GM18505 (cell line): ENCODE measurements around the gene FBLIM1.

Experiments used
- ATAC-seq: cut with Tn5 transposase; IDR thresholded peaks from one replicate; pipeline ENCODE4 v1.9.1; 2021; ENCODE audit not compliant: unreplicated experiment
- POLR2A ChIP-seq: IDR thresholded peaks from 4 replicates; pipeline ENCODE4 v1.6.1; 2011; ENCODE audit warnings: borderline replicate concordance; ENCODE audit not compliant: insufficient read depth, insufficient read length; ENCODE audit errors: extremely low read depth

Gene FBLIM1

GRCh38 chr1:15758343-15758931 is at the start of gene FBLIM1:
FBLIM1 (plus strand) TSS chr1:15758795; CDS start chr1:15764984, 6,189 bp downstream.
- ATAC-seq, result no peak
- no peak for TF ChIP-seq POLR2A

GRCh38 chr1:15709226-15709625 is 49.4 kb upstream of the FBLIM1 start:
- ATAC-seq, result no peak
- no peak for TF ChIP-seq POLR2A

GRCh38 chr1:15712168-15712567 is 46.4 kb upstream of the FBLIM1 start:
- no peak for TF ChIP-seq POLR2A
- ATAC-seq, result no peak

- ATAC-seq, result no peak
- TF ChIP-seq POLR2A, result no peak
Observed at GRCh38 chr1:15714406-15715136, 44.0 kb upstream of the FBLIM1 start.

- no peak for TF ChIP-seq POLR2A
- no peak for ATAC-seq
Observed at GRCh38 chr1:15717418-15718125, 41.0 kb upstream of the FBLIM1 start.

- no peak for TF ChIP-seq POLR2A
- ATAC-seq, result no peak
Observed at GRCh38 chr1:15718199-15718601, 40.4 kb upstream of the FBLIM1 start.

GRCh38 chr1:15719381-15720120 is 39.0 kb upstream of the FBLIM1 start:
- TF ChIP-seq POLR2A, result no peak

GRCh38 chr1:15720861-15721260 is 37.7 kb upstream of the FBLIM1 start:
- ATAC-seq, result no peak
- no peak for TF ChIP-seq POLR2A

More at GRCh38 chr1:15719381-15720120, 39.0 kb upstream of the FBLIM1 start:
- no peak for ATAC-seq

GRCh38 chr1:15722411-15722810 is 36.2 kb upstream of the FBLIM1 start:
- TF ChIP-seq POLR2A, result no peak
- no peak for ATAC-seq

- ATAC-seq, result no peak
Observed at GRCh38 chr1:15722836-15723532, 35.6 kb upstream of the FBLIM1 start.

GRCh38 chr1:15723631-15724246 is 34.9 kb upstream of the FBLIM1 start:
- ATAC-seq, result no peak
- no peak for TF ChIP-seq POLR2A

More at GRCh38 chr1:15722836-15723532, 35.6 kb upstream of the FBLIM1 start:
- no peak for TF ChIP-seq POLR2A
